ENCODE results near the gene THSD4. TPM values are rescaled to one million over a fixed set of nuclear protein-coding genes. Genes with fewer than 3 reads are reported as not detected.

Gene THSD4
- total RNA-seq, 6 donors from 2014 or later: 16.8 to 39.7 (median 21.7) TPM

GRCh38 chr15:71290881-71291635 is 175.8 kb downstream of the THSD4 start:
- TF ChIP-seq EP300 (IDR thresholded peaks at IDR 0.05): no peak
- TF ChIP-seq POLR2AphosphoS5 (IDR thresholded peaks at IDR 0.05): no peak
- Histone ChIP-seq H3K27ac (peak overlapping the region in 1 of 4 donors; percentile 11), H3K36me3 (no peaks in the 10 kb centered on the region), H3K4me3 (no peak overlapping the region), H3K9me3 (no peaks in the 10 kb centered on the region), H3K27me3 (no peaks in the 10 kb centered on the region), H3K4me1 (peaks cover 0 to 13% (median 5%) of the 10 kb centered on the region in 4 donors)
- no peak for DNase-seq
- 76 to 83% methylated on average over 2 of the region's 2 CpGs for WGBS, 2 donors
- ATAC-seq (ENCODE audit: low FRiP score in 2 of 2): no peak

DNA sequence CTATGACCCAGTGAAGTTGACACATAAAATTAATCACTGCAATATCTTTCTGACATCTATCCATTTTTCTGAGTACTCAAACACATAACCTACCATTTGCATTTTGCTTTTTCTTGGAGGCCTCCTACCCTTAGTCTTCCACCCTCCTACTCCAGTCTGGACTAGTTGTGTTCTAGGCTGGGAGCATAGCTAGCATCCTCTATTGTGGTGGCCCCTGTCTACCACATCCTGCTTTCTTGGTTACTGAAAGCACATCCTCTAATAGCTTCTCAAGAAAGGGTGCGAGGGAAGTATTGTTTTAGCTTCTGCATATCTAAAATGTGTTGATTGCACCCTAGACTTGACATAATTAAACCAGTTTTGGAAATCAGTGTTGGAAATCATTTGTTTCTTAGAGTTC is 176.5 kb downstream of the THSD4 start:
- Histone ChIP-seq H3K27ac (no peak overlapping the region), H3K9me3 (no peaks in the 10 kb centered on the region), H3K4me1 (peaks cover 0 to 17% (median 5%) of the 10 kb centered on the region in 4 donors), H3K27me3 (no peaks in the 10 kb centered on the region), H3K4me3 (no peak overlapping the region), H3K36me3 (no peaks in the 10 kb centered on the region)
- no peak for ATAC-seq (ENCODE audit: low FRiP score in 2 of 2)
- DNase-seq: no peak
- WGBS, 2 donors: 88 to 92% methylated on average over 1 of the region's 1 CpG
- TF ChIP-seq POLR2A (IDR thresholded peaks at IDR 0.05): no peak
- no peak for TF ChIP-seq CTCF (IDR thresholded peaks at IDR 0.05)
- TF ChIP-seq POLR2AphosphoS5 (IDR thresholded peaks at IDR 0.05): no peak
- no peak for TF ChIP-seq EP300 (IDR thresholded peaks at IDR 0.05)

- Histone ChIP-seq H3K36me3 (no peaks in the 10 kb centered on the region), H3K27ac (peak overlapping the region in 2 of 4 donors; percentile 57 to 78), H3K4me1 (peaks cover 0 to 17% (median 4%) of the 10 kb centered on the region in 4 donors), H3K9me3 (no peaks in the 10 kb centered on the region), H3K27me3 (no peaks in the 10 kb centered on the region), H3K4me3 (no peak overlapping the region)
- 35 to 46% methylated on average over 2 of the region's 2 CpGs for WGBS, 2 donors
- DNase-seq (no peak), ATAC-seq (ENCODE audit: low FRiP score in 2 of 2) (no peak)
- TF ChIP-seq EP300 (IDR thresholded peaks at IDR 0.05) (no peak), CTCF (IDR thresholded peaks at IDR 0.05) (no peak), POLR2A (IDR thresholded peaks at IDR 0.05) (no peak), POLR2AphosphoS5 (IDR thresholded peaks at IDR 0.05) (no peak)
These were observed 178.5 kb downstream of the THSD4 start for GRCh38 chr15:71293723-71294122.

DNA sequence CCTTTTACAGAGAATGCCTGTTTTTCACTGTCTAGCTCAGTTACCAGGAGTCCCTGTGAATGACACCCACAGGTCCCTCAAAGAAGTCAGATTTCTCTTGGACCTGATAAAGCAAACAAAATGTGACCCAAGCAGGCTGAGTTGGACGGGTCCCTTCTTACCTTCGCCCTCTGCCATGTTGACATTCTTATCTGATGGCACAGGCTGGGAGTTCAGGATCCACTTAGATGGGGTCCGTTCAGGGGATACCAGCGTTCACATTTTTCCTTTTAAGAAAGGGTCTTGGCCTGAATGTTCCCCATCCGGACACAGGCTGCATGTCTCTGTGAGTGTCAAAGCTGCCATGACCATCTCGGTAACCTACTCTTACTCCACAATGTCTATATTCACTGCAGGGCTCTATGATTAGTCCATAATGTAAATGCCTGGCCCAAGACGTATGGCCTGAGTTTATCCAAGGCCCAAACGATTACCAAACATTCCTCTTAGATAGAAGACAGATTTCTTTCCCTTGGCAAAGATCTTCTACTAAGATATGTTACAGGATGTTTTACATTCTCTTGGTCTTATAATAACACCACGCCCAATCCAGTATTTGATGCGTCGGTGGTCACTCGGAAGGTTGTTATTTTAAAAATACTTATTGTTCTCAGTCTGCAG is 179.1 kb downstream of the THSD4 start:
- H3K9me3 ChIP-seq: no peaks in the 10 kb centered on the region
- TF ChIP-seq EP300 (IDR thresholded peaks at IDR 0.05) (no peak), POLR2A (IDR thresholded peaks at IDR 0.05) (no peak), POLR2AphosphoS5 (IDR thresholded peaks at IDR 0.05) (no peak), CTCF (IDR thresholded peaks at IDR 0.05) (no peak)
- DNase-seq (no peak), ATAC-seq (ENCODE audit: low FRiP score in 2 of 2) (no peak)
- peak overlapping the region; percentile 8 to 78 (median 54) for H3K27ac ChIP-seq
- 58 to 63% methylated on average over 11 to 12 of the region's 12 CpGs for WGBS, 2 donors
- no peak overlapping the region for H3K4me3 ChIP-seq
- peaks cover 0 to 17% (median 1%) of the 10 kb centered on the region in 4 donors for H3K4me1 ChIP-seq
- H3K36me3 ChIP-seq: no peaks in the 10 kb centered on the region
- no peaks in the 10 kb centered on the region for H3K27me3 ChIP-seq

- no peak for DNase-seq
- peaks cover 0 to 16% (median 0%) of the 10 kb centered on the region in 4 donors for H3K4me1 ChIP-seq
- peak overlapping the region in 3 of 4 donors; percentile 14 to 56 (median 33) for H3K27ac ChIP-seq
- peak; percentile 0 to 44 for TF ChIP-seq POLR2AphosphoS5 (IDR thresholded peaks at IDR 0.05)
- TF ChIP-seq CTCF (IDR thresholded peaks at IDR 0.05): no peak
- no peak for TF ChIP-seq POLR2A (IDR thresholded peaks at IDR 0.05)
- peak in 2 of 4 donors; percentile 1 to 58 for TF ChIP-seq EP300 (IDR thresholded peaks at IDR 0.05)
- no peaks in the 10 kb centered on the region for H3K36me3 ChIP-seq
- no peaks in the 10 kb centered on the region for H3K27me3 ChIP-seq
- ATAC-seq (ENCODE audit: low FRiP score in 2 of 2): peak; percentile 68 to 94
- 36 to 57% methylated on average over 6 of the region's 6 CpGs for WGBS, 2 donors
- H3K4me3 ChIP-seq: no peak overlapping the region
- H3K9me3 ChIP-seq: no peaks in the 10 kb centered on the region
These were observed 179.8 kb downstream of the THSD4 start for GRCh38 chr15:71294911-71295602.

All from upper lobe of left lung (tissue), 6 donors.